AG08395 (cell line): ENCODE data around the gene CFAP44.
"Not testable (repeated sequence)": the region's sequence is repeated elsewhere in the genome, so short reads cannot be mapped to it uniquely, and the experiment has no call there.

ENCODE experiments used
- DNase-seq: peaks from one replicate; pipeline ENCODE4 v3.0.0; 2012; ENCODE audit warnings: mixed read lengths, low spot score

The CFAP44 gene

GRCh38 chr3:113441051-113441770 lies at the start of gene CFAP44:
CFAP44 (minus strand) TSS chr3:113441493; CDS start chr3:113433664, 7,829 bp downstream.
- DNase-seq = peak; percentile 77

- no peak for DNase-seq
Measured at GRCh38 chr3:113485161-113485609, 43.9 kb upstream of the CFAP44 start.

GRCh38 chr3:113468539-113468938 lies 27.2 kb upstream of the CFAP44 start:
- DNase-seq = no peak

GRCh38 chr3:113461488-113461887 lies 20.2 kb upstream of the CFAP44 start:
- DNase-seq = no peak

- not testable (repeated sequence) for DNase-seq
Measured at GRCh38 chr3:113458554-113458953, 17.3 kb upstream of the CFAP44 start.

- no peak for DNase-seq
Measured at GRCh38 chr3:113455446-113455845, 14.2 kb upstream of the CFAP44 start.

- DNase-seq = no peak
Measured at GRCh38 chr3:113454630-113455029, 13.3 kb upstream of the CFAP44 start.

- no peak for DNase-seq
Measured at GRCh38 chr3:113454057-113454456, 12.8 kb upstream of the CFAP44 start.

GRCh38 chr3:113450911-113451310 lies 9.6 kb upstream of the CFAP44 start:
- no peak for DNase-seq

GRCh38 chr3:113439606-113440005 lies 1.7 kb downstream of the CFAP44 start:
- DNase-seq = no peak

- DNase-seq = no peak
Measured at GRCh38 chr3:113438224-113438623, 3.1 kb downstream of the CFAP44 start.

GRCh38 chr3:113437411-113437810 lies 3.9 kb downstream of the CFAP44 start:
- DNase-seq = no peak

- DNase-seq = peak; percentile 6
Measured at GRCh38 chr3:113436809-113437208, 4.5 kb downstream of the CFAP44 start.

GRCh38 chr3:113431811-113432210 lies 9.5 kb downstream of the CFAP44 start:
- no peak for DNase-seq

GRCh38 chr3:113428581-113428980 lies 12.7 kb downstream of the CFAP44 start:
- DNase-seq = peak; percentile 11

- no peak for DNase-seq
Measured at GRCh38 chr3:113423699-113424098, 17.6 kb downstream of the CFAP44 start.

GRCh38 chr3:113421082-113421481 lies 20.2 kb downstream of the CFAP44 start:
- DNase-seq = no peak

GRCh38 chr3:113409676-113410075 lies 31.6 kb downstream of the CFAP44 start:
- no peak for DNase-seq

- peak; percentile 33 for DNase-seq
Measured at GRCh38 chr3:113405180-113405579, 36.1 kb downstream of the CFAP44 start.

- DNase-seq = no peak
Measured at GRCh38 chr3:113404637-113405036, 36.7 kb downstream of the CFAP44 start.
